ENCODE measurements around the gene AP4B1.

DNA sequence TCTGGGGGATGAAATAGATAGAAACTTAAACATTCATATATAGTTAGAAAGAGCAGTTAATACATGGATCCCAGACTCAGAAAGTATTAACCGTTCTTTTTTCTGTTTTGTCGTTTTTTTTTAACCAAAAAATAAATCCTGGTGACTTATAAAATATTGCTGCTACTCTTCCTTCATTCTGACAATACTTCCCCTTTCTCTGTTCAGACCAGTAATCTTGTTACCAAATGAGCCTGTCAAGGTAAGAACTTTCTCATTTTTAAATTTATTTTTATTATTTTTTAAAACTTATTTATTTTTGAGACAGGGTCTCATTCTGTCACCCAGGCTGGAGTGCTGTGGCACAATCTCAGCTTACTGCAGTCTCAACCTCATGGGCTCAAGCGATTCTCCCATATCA, 46.8 kb downstream of the AP4B1 start:
- TF ChIP-seq, protein P1, sequence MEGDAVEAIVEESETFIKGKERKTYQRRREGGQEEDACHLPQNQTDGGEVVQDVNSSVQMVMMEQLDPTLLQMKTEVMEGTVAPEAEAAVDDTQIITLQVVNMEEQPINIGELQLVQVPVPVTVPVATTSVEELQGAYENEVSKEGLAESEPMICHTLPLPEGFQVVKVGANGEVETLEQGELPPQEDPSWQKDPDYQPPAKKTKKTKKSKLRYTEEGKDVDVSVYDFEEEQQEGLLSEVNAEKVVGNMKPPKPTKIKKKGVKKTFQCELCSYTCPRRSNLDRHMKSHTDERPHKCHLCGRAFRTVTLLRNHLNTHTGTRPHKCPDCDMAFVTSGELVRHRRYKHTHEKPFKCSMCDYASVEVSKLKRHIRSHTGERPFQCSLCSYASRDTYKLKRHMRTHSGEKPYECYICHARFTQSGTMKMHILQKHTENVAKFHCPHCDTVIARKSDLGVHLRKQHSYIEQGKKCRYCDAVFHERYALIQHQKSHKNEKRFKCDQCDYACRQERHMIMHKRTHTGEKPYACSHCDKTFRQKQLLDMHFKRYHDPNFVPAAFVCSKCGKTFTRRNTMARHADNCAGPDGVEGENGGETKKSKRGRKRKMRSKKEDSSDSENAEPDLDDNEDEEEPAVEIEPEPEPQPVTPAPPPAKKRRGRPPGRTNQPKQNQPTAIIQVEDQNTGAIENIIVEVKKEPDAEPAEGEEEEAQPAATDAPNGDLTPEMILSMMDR (IDR thresholded peaks at IDR 0.05), result no peak
- no peak for TF ChIP-seq USF2 (CRISPR knock-in tag; IDR thresholded peaks at IDR 0.05)
- TF ChIP-seq, protein P2, sequence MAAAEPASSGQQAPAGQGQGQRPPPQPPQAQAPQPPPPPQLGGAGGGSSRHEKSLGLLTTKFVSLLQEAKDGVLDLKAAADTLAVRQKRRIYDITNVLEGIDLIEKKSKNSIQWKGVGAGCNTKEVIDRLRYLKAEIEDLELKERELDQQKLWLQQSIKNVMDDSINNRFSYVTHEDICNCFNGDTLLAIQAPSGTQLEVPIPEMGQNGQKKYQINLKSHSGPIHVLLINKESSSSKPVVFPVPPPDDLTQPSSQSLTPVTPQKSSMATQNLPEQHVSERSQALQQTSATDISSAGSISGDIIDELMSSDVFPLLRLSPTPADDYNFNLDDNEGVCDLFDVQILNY (CRISPR knock-in tag; IDR thresholded peaks at IDR 0.05), result no peak
- TF ChIP-seq E2F4 (CRISPR knock-in tag; IDR thresholded peaks at IDR 0.05; ENCODE audit: borderline replicate concordance, low read depth), result no peak
- TF ChIP-seq NR3C1 (CRISPR knock-in tag; conservative IDR thresholded peaks at IDR 0.05; ENCODE audit: low read depth), result no peak
- TF ChIP-seq ZNF138 (CRISPR knock-in tag; conservative IDR thresholded peaks at IDR 0.05), result no peak
- TF ChIP-seq, protein P3, sequence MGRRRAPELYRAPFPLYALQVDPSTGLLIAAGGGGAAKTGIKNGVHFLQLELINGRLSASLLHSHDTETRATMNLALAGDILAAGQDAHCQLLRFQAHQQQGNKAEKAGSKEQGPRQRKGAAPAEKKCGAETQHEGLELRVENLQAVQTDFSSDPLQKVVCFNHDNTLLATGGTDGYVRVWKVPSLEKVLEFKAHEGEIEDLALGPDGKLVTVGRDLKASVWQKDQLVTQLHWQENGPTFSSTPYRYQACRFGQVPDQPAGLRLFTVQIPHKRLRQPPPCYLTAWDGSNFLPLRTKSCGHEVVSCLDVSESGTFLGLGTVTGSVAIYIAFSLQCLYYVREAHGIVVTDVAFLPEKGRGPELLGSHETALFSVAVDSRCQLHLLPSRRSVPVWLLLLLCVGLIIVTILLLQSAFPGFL (CRISPR knock-in tag; IDR thresholded peaks at IDR 0.05; ENCODE audit: borderline replicate concordance), result no peak
- TF ChIP-seq KAT7 (CRISPR knock-in tag; IDR thresholded peaks at IDR 0.05; ENCODE audit: borderline replicate concordance), result no peak
- TF ChIP-seq SP1 (CRISPR knock-in tag; conservative IDR thresholded peaks at IDR 0.05), result no peak
- TF ChIP-seq MXD4 (CRISPR knock-in tag; IDR thresholded peaks at IDR 0.05; ENCODE audit: borderline replicate concordance), result no peak
